NCI-H526 treated with DMSO at 0.1 percent for 48 hours (cell line): ENCODE measurements around the gene AIFM1.

Experiments used
- DNase-seq: peaks from one replicate; lab custom pipeline; 2025; lab: John Stamatoyannopoulos, UW

AIFM1 gene

DNA sequence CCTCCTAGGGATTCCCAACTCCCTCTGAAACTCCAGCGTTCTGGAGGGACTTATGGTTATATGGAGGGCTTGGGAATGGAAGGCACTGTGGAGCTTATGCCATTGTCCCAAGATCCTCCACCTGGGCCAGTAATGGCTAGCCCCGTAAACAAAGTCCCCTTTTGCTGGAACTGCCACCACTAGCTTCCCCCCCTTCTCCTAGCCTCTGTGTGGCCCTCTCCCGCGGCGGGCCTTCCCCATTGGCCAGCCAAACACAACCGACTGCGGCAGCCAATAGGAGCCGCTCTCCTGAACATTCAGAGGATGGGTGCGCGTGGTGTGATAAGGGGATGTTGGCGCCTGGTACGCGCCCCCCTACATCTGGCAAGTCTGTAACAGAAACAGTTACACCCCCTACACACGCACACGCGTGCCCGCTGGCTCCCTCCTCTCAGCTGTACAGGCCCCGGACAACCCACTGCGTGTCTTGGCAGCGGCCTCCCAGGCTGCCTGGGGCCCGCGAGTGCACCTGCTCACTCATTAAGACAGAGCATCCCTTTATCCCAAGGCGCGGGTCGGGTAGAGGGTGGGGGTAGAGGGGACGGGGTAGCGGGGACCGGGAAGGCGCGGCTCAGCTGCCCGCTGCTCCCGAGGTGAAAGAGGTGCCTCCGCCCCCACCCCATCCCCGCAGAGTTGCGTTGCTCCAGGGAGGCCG lies 5.3 kb upstream of the AIFM1 start:
- peak; percentile 77 for DNase-seq

DNA sequence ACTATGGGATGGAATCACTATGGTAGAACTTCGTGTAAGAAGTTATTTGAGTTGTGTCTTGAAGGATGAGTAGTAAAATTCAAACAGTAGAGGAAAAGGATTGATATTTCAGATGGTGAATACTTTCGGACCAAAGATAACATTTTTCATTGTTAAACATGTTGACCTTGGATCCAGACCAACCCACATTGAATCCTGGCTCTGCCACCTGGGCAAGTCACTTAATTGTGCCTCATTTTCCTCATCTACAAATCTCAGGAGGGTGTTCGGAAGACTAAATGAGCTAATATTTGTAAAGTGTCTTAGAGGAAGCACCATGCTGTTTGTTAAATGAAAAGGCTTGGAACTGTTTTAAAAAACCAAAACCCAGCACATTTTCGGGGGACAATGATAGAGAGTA lies 1.4 kb upstream of the AIFM1 start:
- DNase-seq = no peak

DNA sequence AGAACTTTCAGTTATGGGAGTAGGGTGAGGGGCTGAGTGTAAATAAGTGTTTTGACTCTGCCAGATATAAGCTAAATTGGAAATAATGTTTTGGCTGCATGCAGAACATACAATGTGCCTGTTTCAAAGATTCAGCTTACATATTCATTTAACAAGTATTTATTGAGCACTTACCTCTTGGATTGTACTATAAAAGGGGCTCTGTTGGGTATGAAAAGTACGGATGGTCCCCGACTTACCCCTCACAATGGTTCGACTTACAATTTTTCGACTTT lies 799 bp upstream of the AIFM1 start:
- DNase-seq = no peak

DNA sequence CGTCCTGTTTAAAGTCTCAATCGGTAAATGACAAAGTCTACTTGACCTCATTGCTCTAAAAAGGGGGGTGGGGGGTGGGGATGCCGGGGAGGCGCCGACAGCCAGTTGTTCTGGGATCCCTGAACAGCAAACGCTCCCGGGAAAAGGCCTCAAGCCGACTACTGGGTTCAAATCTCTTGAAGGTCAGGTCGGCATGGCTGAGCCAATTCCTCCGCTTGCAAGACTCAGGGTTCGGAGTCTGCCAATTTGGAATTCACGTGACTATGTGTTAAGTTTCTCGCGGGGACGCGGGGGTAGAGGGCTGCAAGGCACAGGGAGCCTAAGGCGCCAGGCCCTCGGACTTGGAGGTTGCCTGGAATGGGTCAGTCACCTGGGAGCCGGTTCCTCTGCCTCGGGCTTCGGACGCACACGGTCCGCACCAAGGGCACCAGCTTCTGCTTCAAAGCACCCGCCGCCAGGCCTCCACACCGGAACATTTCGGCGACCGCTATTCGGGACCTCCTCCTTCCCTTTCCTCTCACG lies 399 bp downstream of the AIFM1 start:
- DNase-seq = no peak

DNA sequence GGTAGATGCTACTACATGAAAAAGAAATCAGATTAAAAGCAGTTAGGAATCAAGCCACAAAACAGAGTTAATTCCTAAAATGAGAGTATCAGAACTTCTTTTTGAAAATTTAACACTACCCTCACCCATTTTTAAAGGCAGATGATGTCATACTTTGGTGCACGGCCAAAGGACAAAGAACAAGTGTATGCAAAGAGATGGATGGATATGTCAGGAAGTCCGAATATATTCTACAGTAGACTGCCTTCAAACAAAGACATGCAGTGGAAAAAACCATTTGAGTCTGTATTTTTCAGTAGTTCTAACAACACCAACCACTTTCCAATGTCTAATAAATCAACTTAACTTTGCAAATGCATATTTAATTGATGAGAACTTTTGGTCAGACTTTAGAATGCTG lies 2.2 kb downstream of the AIFM1 start:
- no peak for DNase-seq

DNA sequence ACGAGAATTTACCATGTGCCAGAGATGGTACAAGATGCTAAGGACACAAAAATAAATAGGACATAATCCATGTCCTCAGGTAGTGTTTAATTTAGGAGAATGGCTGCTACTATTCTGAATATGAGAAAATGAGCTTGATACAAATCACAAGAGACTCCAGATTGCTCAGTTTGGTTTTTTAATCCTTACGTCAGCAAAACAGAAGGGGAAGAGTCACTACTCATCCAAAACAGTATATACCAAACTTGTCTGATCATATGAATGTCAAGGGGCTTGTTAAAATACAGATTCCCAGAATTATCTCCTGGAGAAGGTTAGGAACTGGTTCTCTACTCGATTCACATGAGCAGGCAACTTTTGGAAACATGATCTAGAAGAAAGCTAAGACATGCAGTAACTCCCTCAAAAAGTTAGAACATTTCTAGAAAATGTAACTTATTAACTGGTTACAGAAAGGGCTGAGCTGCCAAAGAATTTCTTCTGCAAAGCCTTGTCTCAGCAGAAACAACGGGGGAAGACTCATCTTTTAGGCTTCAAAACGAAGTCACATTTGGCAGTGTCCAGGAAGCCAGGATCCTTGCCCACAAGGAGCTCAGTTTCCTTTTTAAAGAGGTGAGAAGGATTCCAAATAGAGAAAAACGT lies 3.4 kb downstream of the AIFM1 start:
- no peak for DNase-seq

DNA sequence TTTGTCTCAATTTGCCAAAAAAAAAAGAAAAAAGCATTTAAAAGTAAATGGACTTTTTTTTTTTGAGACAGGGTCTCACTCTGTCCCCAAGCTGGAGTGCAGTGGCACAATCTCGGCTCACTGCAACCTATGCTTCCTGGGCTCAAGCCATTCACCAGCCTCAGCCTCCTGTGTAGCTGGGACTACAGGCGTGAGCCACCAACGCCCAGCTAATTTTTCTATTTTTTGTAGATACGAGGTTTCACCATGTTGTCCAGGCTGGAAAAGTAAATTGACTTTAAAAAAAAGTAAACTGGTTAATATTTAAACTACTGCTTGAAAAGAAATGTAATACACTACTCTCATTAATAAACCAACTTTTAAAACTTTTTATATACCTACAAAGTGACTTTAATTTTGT lies 5.9 kb downstream of the AIFM1 start:
- DNase-seq = no peak

DNA sequence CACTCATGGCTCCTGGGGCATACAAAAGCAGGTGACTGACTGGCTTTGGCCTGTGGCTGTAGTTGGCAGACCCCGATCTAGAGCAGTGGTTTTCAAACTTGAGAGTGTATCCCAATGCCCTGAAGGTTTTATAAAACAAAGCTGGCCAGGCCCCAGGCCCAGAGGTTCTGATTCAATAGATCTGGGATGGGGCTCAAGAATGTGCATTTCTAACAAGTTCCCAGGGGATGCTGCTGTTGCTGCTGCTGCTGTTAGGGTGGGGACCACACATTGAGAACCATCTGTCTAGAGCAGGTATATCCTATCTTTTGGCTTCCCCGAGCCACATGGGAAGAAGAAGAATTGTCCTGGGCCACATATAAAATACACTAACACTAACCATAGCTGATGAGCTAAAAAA lies 7.3 kb downstream of the AIFM1 start:
- no peak for DNase-seq

DNA sequence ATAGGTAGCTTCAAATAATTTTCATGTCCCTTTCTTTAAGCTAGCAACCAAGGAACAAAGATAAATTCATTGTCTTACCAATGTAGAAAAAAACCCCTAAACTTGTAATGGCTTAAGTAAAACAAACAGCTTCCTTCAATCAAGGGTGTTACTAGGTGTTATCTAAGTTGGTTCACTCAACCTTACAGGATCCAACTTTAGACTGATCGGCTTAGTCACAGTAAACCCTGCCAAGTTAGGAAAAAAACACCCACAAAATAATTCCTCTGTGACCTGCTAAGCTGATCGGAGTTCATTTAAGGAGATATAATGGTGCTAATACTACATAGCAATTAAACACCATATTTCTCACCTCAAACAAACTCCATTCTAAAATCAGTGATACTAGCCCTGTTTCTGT lies 10.1 kb downstream of the AIFM1 start:
- no peak for DNase-seq

DNA sequence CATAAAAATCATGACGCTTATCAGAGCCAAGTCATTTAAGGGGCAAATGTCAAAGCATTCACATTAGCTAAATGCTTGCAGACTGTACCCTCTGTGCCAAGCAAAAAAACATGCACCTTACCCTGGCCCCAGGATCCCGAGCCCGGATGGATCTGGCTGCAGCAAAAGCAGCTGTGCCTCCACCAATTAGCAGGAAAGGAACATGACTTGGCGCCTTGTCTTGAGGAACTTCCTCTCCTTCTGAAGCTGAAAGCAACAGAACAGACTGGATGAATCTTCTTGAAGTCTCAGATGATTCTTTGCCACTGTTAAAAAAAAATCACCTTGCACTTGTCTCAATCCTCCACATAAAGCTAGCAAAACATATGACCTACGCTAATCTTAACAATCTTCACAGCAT lies 18.0 kb downstream of the AIFM1 start:
- no peak for DNase-seq

DNA sequence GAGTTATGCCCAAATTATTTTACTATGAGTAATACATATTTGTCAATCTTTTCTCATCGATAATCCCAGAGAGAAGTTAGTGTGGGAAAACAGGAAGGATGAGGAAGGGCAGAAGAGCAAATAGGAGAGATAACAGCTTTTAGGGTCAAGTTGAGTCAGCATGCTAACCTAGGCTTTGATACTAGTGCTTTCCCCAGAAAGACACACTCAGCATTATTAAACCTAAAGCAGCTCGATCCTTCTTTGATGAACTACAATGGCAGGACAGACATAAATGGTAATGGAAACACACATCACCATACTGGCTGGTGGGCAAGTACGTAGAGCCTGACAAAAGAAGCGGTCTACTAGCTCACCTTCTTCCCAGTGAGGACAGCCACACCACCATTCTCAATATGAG lies 20.5 kb downstream of the AIFM1 start:
- DNase-seq = no peak

DNA sequence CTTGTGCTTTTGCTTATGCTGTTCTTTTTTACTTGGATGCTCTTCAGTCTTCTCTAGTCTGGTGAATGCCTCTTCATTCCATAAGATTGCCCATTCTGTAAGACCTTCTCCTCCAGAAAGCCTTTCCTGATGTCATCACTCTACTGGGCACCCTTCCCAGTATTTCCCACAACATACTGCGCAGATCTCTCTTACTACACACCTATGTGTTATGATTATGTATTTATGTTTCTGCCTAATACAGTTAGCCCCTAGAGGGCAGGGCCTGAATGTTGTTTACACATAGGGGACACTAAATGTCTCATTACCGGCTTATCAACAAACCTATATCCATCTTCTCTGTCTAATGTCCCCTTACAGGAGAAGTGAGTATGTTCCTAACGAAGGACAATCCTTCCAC lies 21.1 kb downstream of the AIFM1 start:
- no peak for DNase-seq

DNA sequence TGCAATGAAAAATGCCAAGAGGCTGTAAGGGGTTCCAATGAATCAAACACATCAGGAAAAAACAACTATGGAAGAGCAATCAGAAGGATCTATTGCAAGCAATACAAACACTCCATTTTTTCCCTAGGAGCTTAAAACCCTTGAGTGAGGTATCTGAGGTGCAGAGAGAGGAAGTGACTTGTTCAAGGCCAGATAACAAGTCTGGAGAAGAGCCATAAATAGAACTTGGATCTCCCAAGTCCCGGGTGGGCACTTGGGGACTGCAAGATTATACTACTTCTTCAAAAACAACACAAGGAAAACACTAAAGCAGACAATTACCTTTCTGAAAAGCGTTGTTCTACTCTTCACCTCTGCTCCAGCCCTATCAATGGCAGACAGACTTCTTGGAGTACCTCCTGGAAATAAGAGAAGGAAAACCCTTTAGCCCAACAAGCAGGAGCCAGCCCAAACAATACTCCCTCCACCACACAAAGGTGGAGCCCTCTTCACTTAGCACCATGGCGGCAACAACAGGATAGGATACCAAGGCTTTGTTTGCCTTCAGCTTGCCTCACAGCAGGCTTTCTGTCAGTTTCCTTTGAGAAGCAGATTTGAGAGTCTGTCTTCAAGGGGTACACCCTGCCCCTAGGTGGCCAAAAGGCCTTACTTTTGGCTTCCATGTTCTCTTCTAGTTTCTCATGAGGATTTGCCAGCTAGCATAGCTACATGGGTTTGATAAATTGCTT lies 26.0 kb downstream of the AIFM1 start:
- no peak for DNase-seq

DNA sequence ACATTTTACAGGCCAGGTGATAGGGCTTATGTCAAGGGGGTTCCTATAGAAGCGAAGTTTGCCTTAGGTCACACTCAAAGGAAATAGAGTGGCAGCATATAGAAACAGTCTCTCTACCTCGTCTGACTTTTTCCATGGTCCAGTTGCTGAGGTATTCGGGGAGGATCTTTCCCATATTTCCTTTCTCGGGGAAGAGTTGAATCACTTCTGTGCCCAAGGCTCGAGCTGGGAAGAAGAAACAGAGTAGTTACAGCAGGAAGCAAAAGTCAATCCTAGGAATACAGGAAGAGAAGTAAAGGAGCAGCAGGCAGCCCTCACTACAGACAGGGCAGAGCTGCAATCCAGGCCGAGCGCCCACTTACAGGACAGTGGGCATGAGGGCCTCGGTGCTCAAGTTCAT lies 28.7 kb downstream of the AIFM1 start:
- no peak for DNase-seq

DNA sequence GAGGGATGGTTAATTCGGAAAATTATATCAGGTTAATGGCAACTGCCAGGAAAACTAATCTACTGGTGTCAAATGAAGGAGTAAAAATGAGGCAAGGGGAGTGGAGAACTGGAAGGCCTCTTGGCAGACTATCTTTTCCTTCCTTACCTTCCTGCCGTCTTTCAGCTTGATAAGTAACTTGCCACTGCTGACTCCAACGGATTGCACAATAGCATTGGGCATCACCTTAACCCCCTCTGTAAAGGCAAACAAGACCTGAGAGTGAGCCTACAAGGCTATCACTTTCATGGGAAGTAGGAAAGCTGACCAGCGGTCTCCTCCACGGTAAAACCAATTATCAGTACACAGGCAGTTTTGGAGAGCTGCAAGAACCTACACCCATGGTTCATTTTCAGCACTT lies 29.1 kb downstream of the AIFM1 start:
- DNase-seq = no peak

DNA sequence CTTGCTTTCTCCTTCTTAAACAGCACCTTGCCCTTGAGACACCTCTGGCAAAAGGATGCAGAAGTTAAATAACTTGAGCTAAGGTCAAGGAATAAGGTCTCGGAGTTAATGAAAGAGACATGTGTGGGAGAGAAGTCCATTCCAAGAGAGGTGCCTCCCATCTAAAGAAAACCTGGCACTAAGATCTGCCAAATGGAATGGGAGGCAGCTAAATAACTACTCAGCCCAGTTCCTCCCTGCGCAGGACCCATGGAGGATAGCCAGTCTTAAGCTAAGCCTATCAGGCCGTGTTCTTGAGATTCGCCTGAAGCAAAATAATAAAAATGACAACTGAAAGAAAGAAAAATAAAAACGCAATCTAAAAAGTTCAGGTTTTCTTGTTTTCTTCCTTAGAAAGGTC lies 34.7 kb downstream of the AIFM1 start:
- no peak for DNase-seq

DNA sequence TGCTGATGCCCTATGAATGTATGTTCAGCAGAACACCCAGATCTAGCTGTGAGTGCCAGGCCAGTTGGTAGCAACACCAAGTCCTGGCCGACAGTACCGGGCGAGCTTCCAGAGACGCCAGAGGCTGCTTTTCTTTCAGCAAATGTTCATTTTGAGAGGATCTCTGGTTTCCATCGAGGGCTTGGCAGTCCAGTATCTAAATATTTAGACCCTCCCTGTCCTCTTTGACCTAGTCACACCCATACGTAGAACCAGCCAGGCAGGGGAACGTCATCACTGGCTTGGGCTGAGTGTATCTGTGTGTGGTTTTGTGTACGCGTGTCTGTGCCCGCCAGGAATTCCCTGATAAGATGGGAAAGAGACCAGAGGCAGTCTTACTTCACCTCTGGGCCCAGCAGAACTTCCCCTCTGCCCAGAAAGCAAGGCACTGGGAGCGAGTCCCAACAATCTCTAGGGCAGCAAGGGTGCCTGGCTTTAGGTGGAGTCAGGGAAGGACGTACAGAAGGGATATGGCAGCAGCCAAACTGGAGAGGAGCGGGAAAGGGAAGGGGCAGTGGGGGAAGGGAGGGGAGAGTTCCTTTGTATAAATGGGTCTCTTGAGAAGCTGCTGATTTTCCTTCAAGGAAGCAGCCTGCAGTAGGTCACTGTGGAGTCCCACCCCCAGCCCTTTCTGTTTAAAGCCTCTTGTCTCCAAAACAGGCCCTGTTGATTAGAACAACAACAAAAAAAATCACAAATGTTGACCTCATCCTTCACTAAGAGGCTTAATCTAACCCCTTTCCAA lies 40.4 kb downstream of the AIFM1 start:
- DNase-seq = no peak

DNA sequence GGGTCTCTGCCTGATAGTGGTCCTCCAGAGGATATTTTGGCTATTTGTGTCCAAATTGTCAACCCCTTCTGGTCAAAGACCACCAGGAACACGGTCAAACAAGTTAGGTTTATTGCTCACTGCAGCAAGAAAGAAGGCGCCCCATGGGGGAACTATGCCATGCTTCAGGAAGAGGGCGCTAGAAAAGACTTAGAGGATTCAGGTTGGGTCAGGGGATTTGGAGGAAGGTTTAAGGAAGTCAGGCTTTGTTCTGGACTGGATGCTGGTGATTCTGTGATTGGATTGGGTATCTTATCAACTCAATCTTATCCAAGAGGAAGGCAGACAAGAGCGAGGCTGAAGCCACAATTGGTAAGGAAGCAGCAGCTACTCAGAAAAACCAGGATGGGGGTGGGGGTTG lies 41.1 kb downstream of the AIFM1 start:
- DNase-seq = no peak

DNA sequence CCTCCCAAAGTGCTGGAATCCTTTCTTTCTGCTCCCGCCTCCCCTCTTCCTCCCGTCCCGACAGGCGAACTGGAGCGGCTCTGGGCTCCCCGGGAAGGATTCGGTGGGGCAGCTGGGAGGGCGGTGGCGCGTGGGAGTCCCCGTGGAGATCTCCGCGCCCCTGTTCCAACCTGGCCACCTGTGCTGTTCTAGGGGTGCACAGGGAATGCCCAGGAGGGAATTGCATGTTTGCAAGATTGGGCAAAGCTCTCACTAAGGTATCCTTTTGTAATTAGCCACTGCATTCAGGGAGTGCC lies 44.2 kb downstream of the AIFM1 start:
- DNase-seq = no peak

DNA sequence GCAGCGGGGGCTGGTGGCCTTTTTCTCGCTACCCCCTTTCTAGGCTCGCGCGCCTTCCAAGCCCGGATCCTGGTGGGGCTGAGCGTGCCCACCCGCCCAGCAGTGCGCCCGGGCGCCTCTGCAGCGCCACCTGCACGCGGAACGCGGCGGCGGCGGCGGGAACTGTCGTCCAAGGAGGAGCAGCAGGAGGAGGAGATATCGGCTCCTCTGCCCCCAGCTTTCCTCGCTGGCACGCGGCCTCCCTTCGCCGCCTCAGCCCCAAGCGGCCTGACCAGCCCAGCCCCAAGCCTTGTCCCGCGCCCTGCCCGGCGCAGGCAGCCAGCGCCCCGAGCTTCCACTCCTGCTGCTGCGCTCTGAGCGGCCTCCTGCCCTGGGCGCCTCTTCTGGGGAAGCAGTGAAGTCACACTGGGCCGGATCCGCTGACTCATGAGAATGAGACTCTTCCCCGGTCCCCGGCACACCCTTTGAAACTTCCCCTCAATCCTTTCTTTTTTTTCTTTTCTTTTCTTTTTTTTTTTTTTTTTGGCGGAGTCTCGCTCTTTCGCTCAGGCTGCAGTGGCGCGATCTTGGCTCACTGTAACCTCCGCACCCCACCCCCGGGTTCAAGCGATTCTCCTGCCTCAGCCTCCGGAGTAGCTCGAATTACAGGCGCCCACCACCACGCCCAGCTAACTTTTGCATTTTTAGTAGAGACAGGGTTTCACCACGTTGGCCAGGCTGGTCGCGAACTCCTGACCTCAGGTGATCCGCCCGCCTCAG lies 44.7 kb downstream of the AIFM1 start:
- peak; percentile 22 for DNase-seq

DNA sequence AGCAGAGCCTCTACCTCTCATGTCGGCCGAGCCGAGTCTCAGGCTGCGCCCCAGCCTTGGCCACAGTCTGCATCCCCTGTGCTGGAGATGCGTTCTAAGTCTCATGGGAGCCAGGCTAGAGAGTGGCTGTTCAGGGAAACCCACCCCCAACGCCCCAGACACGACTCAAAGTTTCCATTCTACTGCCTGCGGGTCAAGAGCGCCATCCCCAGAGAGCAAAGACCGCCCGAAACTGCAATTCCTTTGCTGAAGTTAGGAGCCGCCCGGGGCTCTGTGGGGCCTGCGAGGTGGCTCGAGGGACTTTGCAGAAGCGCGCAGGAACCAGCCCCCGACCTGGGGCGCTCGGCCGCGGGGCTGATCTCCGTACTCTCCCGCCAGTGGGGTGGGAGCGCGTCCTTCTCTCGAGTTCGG lies 45.3 kb downstream of the AIFM1 start:
- DNase-seq = peak; percentile 19

DNA sequence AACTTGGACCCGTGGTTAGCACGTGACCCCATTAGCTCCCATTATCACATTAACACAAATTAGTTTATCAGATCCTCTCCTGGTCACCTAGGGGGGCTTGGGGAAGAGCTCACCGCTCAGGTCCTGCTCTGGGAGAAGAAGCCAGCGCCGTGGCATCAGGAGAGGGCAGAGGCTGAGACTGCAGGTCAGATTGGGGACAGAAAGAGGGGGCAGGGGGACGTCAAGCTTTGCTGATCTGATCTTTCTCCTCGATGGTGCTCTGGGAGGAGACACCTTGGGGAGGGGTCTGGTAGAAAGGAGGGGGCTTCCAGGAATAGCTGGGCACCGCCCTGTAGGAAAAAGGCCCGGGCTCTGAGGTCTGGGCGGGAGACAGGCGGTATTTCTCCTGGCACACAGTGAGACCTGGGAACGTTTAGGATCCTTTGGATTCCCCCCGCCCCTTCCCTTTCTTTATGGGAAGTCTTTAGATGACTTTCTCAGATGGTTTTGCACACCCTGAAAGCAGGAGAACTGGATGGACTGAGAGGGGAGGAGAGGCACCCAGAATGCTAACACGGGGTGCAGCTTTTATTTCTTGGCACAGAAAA lies 46.2 kb downstream of the AIFM1 start:
- no peak for DNase-seq
